ENCODE data around the gene REXO1.

The REXO1 gene

GRCh38 chr19:1861599-1862031 is 13.3 kb upstream of the REXO1 start:
- CTCF ChIA-PET: interaction anchor here (0.6 kb wide), 1 partner anchor 158 kb away, joined by 3 read pairs; no protein-coding TSS in a partner anchor
- Mint-ChIP-seq H3K27ac (peak overlapping the region; percentile 94), H3K27me3 (no peaks in the 10 kb centered on the region), H3K4me3 (peak overlapping the region; percentile 92), H3K4me1 (peaks cover 41% of the 10 kb centered on the region), H3K36me3 (no peaks in the 10 kb centered on the region), H3K9me3 (no peaks in the 10 kb centered on the region)
- no peak for DNase-seq

- no peak for DNase-seq
- Mint-ChIP-seq H3K36me3 (no peaks in the 10 kb centered on the region), H3K9me3 (no peaks in the 10 kb centered on the region), H3K27ac (no peak overlapping the region), H3K27me3 (no peaks in the 10 kb centered on the region), H3K4me3 (peak overlapping the region; percentile 92), H3K4me1 (peaks cover 46% of the 10 kb centered on the region)
- CTCF ChIA-PET: interaction anchor here (0.6 kb wide), 1 partner anchor 159 kb away, joined by 3 read pairs; no protein-coding TSS in a partner anchor
These were observed 12.7 kb upstream of the REXO1 start for GRCh38 chr19:1860821-1861598.

GRCh38 chr19:1860042-1860775 is 11.9 kb upstream of the REXO1 start:
- CTCF ChIA-PET: interaction anchor here (1.0 kb wide), 1 partner anchor 11 kb away, joined by 3 read pairs; no protein-coding TSS in a partner anchor
- peak; percentile 65 for DNase-seq
- Mint-ChIP-seq H3K27me3 (no peaks in the 10 kb centered on the region), H3K36me3 (no peaks in the 10 kb centered on the region), H3K27ac (no peak overlapping the region), H3K9me3 (no peaks in the 10 kb centered on the region), H3K4me3 (no peak overlapping the region), H3K4me1 (peaks cover 47% of the 10 kb centered on the region)

GRCh38 chr19:1859331-1859781 is 11.1 kb upstream of the REXO1 start:
- H3K27me3 Mint-ChIP-seq: no peaks in the 10 kb centered on the region
- H3K4me3 Mint-ChIP-seq: peak overlapping the region; percentile 31
- no peaks in the 10 kb centered on the region for H3K9me3 Mint-ChIP-seq
- CTCF ChIA-PET: interaction anchor here (1.0 kb wide), 1 partner anchor 10 kb away, joined by 3 read pairs; no protein-coding TSS in a partner anchor
- H3K27ac Mint-ChIP-seq: peak overlapping the region; percentile 45
- H3K36me3 Mint-ChIP-seq: peaks cover 1% of the 10 kb centered on the region
- DNase-seq: no peak
- peaks cover 55% of the 10 kb centered on the region for H3K4me1 Mint-ChIP-seq

GRCh38 chr19:1858412-1859081 is 10.3 kb upstream of the REXO1 start:
- H3K9me3 Mint-ChIP-seq: no peaks in the 10 kb centered on the region
- no peak for DNase-seq
- no peaks in the 10 kb centered on the region for H3K27me3 Mint-ChIP-seq
- H3K27ac Mint-ChIP-seq: peak overlapping the region; percentile 82
- H3K4me3 Mint-ChIP-seq: peak overlapping the region; percentile 51
- CTCF ChIA-PET: interaction anchor here (1.1 kb wide), 1 partner anchor 21 kb away, joined by 3 read pairs; no protein-coding TSS in a partner anchor
- H3K36me3 Mint-ChIP-seq: peaks cover 1% of the 10 kb centered on the region
- H3K4me1 Mint-ChIP-seq: peaks cover 57% of the 10 kb centered on the region

GRCh38 chr19:1857648-1858326 is 9.5 kb upstream of the REXO1 start:
- CTCF ChIA-PET: interaction anchor here (1.1 kb wide), 1 partner anchor 20 kb away, joined by 3 read pairs; no protein-coding TSS in a partner anchor
- no peak for DNase-seq
- Mint-ChIP-seq H3K27ac (peak overlapping the region; percentile 88), H3K36me3 (peaks cover 3% of the 10 kb centered on the region), H3K4me1 (peaks cover 65% of the 10 kb centered on the region), H3K4me3 (peak overlapping the region; percentile 66), H3K9me3 (no peaks in the 10 kb centered on the region), H3K27me3 (no peaks in the 10 kb centered on the region)

- Mint-ChIP-seq H3K27me3 (no peaks in the 10 kb centered on the region), H3K4me1 (peaks cover 69% of the 10 kb centered on the region), H3K4me3 (peak overlapping the region; percentile 82), H3K36me3 (peaks cover 3% of the 10 kb centered on the region), H3K27ac (peak overlapping the region; percentile 98), H3K9me3 (no peaks in the 10 kb centered on the region)
- CTCF ChIA-PET: interaction anchor here (0.9 to 1.1 kb wide), 2 partner anchors 18 to 19 kb away, joined by 3 read pairs; no protein-coding TSS in a partner anchor
- DNase-seq: peak; percentile 62
These were observed 8.7 kb upstream of the REXO1 start for GRCh38 chr19:1856698-1857603.

GRCh38 chr19:1856345-1856697 is 8.0 kb upstream of the REXO1 start:
- CTCF ChIA-PET: interaction anchor here (0.9 to 1.6 kb wide), 2 partner anchors 8 to 19 kb away, joined by 3 read pairs; no protein-coding TSS in a partner anchor

GRCh38 chr19:1855828-1856255 is 7.6 kb upstream of the REXO1 start:
- Mint-ChIP-seq H3K4me3 (peak overlapping the region; percentile 82), H3K27ac (peak overlapping the region; percentile 98), H3K36me3 (peaks cover 3% of the 10 kb centered on the region), H3K4me1 (peaks cover 64% of the 10 kb centered on the region), H3K27me3 (no peaks in the 10 kb centered on the region), H3K9me3 (no peaks in the 10 kb centered on the region)
- DNase-seq: peak; percentile 60
- CTCF ChIA-PET: interaction anchor here (0.5 to 1.6 kb wide), 2 partner anchors 9 to 225 kb away, joined by 3 to 4 read pairs; no protein-coding TSS in a partner anchor

More at GRCh38 chr19:1856345-1856697, 8.0 kb upstream of the REXO1 start:
- H3K4me3 Mint-ChIP-seq: peak overlapping the region; percentile 82
- H3K27ac Mint-ChIP-seq: peak overlapping the region; percentile 98
- H3K36me3 Mint-ChIP-seq: peaks cover 3% of the 10 kb centered on the region
- no peaks in the 10 kb centered on the region for H3K27me3 Mint-ChIP-seq
- no peak for DNase-seq
- peaks cover 64% of the 10 kb centered on the region for H3K4me1 Mint-ChIP-seq
- H3K9me3 Mint-ChIP-seq: no peaks in the 10 kb centered on the region

GRCh38 chr19:1855040-1855827 is 7.0 kb upstream of the REXO1 start:
- CTCF ChIA-PET: interaction anchor here (0.5 to 1.6 kb wide), 2 partner anchors 9 to 226 kb away, joined by 3 to 4 read pairs; no protein-coding TSS in a partner anchor
- Mint-ChIP-seq H3K9me3 (no peaks in the 10 kb centered on the region), H3K4me3 (peak overlapping the region; percentile 82), H3K27ac (peak overlapping the region; percentile 98), H3K27me3 (no peaks in the 10 kb centered on the region), H3K36me3 (peaks cover 3% of the 10 kb centered on the region), H3K4me1 (peaks cover 65% of the 10 kb centered on the region)
- DNase-seq: peak; percentile 95

GRCh38 chr19:1854542-1855039 is 6.3 kb upstream of the REXO1 start:
- no peak for DNase-seq
- CTCF ChIA-PET: interaction anchor here (1.6 kb wide), 1 partner anchor 10 kb away, joined by 3 read pairs; no protein-coding TSS in a partner anchor
- Mint-ChIP-seq H3K27me3 (no peaks in the 10 kb centered on the region), H3K4me1 (peaks cover 70% of the 10 kb centered on the region), H3K36me3 (peaks cover 3% of the 10 kb centered on the region), H3K27ac (peak overlapping the region; percentile 92), H3K9me3 (no peaks in the 10 kb centered on the region), H3K4me3 (peak overlapping the region; percentile 75)
